GM18526 (cell line): ENCODE measurements around the gene ZNF701.

ENCODE experiments used
- POLR2A ChIP-seq: IDR thresholded peaks from 3 replicates; pipeline ENCODE4 v1.6.1; 2011; ENCODE audit not compliant: insufficient read length; ENCODE audit errors: extremely low read depth

ZNF701 gene

DNA sequence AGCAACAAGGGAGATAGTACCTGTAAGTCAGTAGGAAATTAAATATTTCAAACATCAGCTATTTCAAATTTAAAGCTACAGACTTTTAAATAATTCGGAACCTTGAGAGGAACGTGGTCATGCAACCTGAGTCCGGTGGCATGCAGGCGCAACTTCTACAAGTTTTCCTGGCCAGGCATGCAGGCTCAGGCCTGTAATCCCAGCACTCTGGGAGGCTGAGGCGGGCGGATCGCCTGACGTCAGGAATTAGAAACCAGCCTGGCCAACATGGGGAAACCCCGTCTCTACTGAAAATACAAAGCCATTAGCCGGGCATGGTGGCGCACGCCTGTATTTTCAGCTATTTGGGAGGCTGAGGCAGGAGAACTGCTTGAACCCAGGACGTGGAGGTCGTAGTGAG lies 2.2 kb upstream of the ZNF701 start:
- TF ChIP-seq POLR2A = no peak

DNA sequence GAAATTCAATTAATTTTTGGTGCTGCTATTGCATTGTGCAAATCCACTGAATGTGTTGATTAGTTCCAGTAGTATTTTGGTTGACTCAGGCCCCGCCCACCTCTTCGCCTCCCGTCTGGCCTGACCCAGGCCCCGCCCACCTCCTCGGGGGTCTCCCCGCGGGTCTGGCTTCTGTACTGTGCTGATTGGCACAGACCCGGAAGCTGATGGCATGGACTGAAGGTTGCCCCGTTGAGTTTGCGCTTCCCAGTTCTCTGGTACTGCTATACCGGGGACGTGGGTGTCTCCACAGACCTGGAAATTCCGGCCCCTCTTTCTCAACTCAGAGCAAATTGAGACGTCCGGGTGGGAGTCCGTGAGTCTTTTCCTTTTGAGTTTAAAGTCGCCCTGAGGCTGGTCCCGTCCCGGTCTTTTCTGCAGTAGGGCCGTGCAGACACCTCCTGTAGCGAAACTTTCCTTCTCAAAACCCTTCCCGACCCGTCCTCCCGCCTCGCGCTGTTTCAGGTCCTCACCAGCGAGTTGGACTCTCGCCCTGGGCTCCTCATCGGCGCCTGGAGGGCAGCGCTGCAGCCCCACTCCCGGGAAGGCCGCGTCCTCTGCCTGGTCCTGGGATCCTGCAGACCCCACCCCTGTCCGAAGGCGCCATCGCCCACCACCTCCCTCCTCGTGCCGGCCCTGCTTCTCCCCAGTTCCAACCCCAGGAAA lies 14.8 kb downstream of the ZNF701 start:
- no peak for TF ChIP-seq POLR2A

DNA sequence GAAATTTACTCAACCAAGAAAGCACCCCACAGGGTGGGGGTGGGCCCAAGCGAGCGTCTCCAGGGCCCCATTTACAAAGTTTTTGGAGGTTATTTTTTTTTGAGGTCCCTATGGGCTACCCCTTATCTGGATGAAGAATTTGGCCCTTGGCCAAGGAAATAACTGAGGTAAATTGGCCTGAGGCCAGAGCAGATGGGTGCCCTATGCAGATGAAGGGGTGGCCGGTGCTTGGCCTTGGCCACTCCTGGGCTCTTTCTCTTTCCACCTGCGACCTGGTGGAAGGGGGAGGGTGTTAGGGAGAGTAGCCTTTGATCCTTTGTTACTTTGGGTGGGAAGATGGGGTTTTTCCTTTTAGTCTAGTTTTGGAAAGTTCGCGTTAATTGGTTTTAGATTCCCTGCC lies 15.5 kb downstream of the ZNF701 start:
- TF ChIP-seq POLR2A = no peak

DNA sequence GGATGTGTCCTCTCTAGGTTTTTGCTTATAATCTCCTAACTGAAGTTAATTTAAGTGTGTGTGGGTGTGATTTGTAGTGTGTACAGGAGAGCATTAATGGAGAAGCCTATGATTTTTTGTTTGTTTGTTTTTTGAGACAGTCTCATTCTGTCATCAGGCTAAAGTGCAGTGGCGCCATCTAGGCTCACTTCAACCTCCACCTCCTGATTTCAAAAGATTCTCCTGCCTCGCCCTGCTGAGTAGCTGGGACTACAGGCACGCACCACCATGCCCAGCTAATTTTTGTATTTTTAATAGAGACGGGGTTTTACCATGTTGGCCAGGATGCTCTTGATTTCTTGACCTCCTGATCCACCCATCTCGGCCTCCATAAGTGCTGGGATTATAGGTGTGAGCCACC lies 20.6 kb downstream of the ZNF701 start:
- TF ChIP-seq POLR2A = no peak

DNA sequence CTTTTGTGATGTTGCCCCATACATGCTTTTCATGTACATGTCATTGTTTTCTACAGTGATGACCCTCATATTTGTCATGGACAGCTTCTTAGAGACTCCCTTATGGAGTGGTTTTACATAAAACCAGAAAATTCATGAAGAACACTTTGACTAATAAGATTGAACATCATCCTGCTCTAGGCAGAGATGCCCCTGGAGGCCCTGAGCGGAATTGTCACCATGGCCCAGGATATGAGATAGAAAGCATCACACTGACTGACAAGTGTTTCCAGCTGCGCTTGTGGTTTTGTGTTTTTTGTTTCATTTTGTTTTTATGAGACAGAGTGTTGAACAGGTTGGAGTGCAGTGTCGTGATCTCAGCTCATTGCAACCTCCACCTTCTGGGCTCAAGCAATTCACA lies 22.2 kb downstream of the ZNF701 start:
- TF ChIP-seq POLR2A = no peak

DNA sequence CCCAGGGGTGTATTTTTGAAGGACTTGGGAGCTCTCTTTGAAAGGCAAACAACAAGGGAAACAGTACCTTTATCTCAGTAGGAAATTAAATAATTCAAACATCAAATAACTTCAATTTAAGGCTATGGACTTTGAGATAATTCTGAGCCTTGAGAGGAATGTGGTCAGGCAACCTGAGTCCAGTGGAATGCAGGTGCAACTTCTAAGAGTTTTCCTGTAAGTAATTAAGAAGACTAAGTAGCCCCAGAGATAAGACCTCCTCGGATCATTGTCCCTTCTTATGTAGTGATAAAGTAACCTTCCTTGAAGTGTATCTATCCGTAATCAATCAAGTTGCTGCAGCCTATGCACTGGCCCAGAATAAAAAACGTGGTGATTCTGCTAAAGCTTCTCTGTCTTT lies 29.2 kb downstream of the ZNF701 start:
- TF ChIP-seq POLR2A = no peak

DNA sequence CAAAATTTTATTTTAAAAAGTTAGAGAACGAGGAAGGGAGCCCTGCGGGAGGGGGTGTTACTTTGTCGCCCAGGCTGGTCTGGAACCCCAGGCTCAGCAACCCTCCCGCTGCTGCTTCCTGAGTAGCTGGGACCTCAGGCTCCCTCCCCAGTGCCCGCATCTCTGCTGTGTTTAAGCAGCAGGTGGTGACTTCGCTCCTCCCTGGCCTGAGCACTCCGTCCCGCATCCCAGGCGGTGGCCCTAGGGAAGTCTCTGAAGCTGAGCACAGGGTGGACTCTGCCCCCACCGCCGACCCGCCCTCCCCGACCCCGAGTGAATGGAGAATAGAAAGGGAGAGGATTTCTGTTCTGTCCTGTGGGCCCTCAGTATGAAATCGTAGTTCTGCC lies 30.5 kb downstream of the ZNF701 start:
- no peak for TF ChIP-seq POLR2A

DNA sequence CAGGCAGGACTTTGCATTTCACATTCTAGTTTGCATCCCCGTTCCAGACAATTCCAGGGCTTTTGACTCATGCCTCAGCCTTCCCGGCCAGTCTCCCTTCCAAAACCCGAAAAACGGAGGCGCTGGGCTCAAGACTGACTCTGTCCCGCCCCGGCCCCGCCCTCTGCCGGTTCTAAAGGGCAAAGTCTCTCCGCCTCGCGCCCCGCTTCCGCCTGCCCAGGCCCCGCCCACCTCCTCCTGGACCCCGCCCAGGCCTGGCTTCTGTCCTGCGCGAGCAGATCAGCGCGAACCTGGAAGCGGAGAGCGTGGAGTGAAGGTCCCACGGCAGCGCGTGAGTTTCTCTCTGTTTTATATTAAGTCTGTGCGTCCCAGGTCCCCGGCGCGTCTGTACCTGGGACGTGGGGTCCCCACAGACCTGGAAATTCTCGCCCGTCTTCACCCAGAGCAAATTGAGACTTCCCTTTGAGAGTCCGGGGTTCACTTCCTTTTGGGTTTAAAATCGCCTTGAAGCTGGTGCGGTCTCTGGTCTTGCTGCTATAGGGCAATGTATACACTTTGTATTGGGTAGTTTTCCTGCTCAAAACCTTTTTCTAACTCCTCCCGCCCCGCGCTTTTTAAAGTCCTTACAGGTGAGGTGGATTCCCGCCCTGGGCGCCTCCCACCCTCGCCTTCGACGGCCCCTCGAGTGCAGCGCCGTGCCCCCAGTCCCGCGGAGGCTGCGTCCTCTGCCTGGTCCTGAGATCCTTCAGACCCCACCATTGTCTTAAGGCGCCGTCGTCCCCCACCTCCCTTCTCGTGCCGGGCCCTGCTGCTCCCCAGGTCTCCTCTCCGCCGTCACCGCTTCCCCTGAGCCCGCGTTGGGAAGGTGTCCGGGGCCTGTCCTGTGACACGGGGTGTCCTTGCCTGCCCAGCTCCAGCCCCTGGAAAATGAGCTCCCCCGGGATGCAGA lies 31.2 kb downstream of the ZNF701 start:
- TF ChIP-seq POLR2A = peak; percentile 76

DNA sequence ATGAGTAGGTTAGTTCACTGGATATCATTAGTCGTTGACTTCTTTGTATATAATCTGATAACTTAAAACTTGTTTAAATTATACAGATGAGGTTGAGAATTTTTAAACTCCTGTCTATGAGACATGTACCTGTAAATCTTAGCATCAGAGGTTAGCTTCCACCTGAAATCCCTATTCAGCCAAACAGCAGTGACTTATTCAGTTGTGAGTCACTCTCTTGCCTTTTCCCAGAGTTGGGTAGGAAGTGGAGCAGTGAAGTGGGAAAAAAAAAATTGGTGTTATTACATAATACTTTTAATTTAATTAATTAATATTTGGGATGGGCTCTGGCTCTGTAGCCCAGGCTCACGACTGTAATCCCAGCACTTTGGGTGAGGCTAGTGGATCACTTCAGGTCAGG lies 32.9 kb downstream of the ZNF701 start:
- no peak for TF ChIP-seq POLR2A

DNA sequence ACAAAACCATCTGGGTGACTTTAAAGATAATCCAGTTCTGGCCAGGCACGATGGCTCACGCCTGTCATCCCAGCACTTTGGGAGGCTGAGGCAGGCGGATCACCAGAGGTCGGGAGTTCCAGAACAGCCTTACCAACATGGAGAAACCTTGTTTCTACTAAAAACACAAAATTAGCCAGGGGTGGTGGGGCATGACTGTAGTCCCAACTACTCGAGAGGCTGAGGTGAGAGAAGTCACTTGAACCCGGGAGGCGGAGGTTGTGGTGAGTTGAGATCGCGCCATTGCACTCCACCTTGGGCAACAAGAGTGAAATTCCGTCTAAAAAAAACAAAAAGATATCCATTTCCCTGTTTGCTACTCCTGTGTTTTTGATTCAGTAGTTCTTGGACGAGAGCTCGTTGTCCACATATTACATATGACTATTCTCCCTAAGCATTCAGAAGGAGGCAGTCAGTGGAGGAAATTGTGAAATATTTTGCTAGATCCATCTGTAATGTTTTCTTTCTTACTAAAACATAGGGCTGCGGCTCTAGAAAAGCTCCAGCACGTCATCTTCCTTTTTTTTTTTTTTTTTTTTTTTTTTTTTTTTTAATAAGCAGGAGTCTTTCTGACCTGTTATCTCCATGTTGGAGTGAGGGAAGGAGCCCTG lies 33.6 kb downstream of the ZNF701 start:
- no peak for TF ChIP-seq POLR2A

DNA sequence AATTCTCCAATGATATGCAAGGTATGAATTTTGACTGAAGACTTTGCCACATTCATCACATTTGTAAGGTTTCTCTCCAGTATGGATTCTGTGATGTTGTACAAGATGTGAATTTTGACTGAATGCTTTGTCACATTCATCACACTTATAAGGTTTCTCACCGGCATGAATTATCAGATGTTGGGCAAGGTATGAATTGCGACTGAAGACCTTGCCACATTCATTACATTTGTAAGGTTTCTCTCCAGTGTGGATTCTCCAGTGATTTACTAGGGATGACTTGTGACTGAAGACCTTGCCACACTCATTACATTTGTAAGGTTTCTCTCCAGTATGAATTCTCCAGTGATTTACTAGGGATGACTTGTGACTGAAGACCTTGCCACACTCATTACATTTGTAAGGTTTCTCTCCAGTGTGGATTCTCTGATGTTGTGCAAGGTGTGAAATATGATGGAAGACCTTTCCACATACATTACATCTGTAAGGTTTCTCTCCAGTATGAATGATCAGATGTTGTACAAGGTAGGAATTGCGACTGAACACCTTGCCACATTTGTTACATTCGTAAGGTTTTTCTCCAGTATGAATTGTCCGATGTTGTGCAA lies 43.3 kb downstream of the ZNF701 start:
- TF ChIP-seq POLR2A = no peak

DNA sequence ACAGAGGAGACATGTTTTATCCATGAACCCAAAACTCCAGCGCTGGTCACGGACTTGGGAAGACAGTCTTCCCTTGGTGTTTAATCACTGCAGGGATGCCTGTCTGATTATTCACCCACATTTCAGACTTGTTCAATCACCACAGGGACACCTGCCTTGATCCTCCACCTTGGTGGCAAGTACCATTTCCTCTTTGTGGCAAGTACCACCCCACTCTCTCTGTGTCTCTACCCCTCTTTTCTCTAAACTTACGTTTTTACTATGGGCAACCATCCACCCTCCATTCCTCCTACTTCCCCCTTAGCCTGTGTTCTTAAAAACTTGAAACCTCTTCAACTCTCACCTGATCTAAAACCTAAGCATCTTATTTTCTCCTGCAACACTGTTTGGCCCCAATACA lies 51.3 kb downstream of the ZNF701 start:
- no peak for TF ChIP-seq POLR2A

DNA sequence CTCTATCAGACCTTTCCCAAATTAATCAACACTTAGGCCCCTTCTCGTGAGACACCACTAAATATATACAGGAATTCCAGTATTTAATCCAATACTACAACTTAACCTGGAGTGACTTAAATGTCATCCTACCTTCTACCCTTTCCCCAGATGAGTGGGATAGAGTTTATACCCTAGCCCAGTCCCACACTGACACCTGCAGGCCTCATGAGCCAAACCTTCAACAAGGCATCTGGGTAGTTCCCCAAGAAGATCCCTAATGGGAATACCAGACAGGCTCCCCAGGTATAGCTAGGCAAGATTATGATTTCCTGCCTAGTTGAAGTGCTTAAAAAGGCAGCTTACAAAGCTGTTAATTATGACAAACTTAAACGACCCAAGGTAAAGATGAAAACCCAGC lies 52.2 kb downstream of the ZNF701 start:
- no peak for TF ChIP-seq POLR2A

DNA sequence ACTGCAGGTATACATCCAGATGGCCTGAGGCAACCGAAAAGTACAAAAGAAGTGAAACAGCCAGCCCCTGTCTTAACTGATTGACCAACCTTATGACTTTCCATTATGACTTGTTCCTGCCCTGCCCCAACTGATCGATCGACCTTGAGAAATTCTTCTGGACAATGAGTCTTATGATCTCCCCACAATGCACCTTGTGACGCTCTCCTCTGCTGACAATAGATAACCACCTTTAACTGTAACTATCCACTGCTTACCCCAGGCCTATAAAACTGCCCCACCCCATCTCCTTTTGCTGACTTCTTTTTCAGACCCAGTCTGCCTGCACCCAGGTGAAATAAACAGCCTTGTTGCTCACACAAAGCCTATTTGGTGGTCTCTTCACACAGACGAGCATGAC lies 56.8 kb downstream of the ZNF701 start:
- no peak for TF ChIP-seq POLR2A

DNA sequence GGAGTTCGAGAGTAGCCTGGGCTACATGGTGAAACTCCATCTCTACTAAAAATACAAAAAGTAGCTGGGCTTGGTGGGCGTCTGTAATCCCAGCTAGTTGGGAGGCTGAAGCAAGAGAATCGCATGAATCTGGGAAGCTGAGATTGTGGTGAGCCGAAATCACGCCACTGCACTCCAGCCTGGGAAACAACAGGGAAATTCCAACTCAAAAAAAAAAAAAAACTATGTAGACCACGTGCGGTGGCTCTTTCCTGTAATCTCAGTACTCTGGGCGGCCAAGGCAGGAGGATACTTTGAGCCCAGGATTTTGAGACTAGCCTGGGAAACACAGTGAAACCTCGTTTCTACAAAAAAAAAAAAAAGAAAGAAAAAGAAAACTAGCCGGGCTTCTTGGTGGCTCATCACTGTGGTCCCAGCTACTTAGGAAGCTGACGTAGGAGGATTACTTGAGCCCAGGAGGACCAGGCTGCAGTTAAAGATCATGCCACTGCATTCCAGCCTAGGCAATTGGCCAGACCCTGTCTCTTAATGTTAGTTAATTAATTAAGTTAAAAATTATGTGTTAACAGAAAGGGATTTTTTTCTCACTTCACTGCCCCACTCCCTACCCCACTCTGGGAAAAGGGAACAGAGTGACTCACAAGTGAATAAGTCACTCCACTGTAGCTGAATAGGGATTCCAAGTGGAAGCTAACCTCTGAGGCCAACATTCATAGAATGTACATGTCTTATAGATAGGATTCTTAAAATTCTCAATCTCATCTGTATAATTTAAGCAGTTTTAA lies 65.9 kb downstream of the ZNF701 start:
- TF ChIP-seq POLR2A = no peak
